Hematopoietic multipotent progenitor cell (in vitro differentiated cells): ENCODE results near the gene CCDC13. TPM values are rescaled to one million over a fixed set of nuclear protein-coding genes. Genes with fewer than 3 reads are reported as not detected.

Experiments
- DNase-seq, 3 donors: peaks; one replicate each; pipeline ENCODE4 v3.0.0-alpha.2; 2011 to 2015; ENCODE audit warnings: low read depth in 2 of 3, low spot score in 2 of 3
- total RNA-seq: library from RNA; depleted of rRNA; stranded (reverse); fragments of >200 nt; gene quantifications from one replicate; pipeline ENCODE4 v1.2.3, GENCODE V29; 2012

The CCDC13 gene
- total RNA-seq, 1 donor: 1.1 TPM

- DNase-seq: no peak
Observed at GRCh38 chr3:42799376-42799775, 26.3 kb upstream of the CCDC13 start.

GRCh38 chr3:42796332-42796885 lies 23.4 kb upstream of the CCDC13 start:
- no peak for DNase-seq

- DNase-seq: no peak
Observed at GRCh38 chr3:42795621-42796181, 22.6 kb upstream of the CCDC13 start.

- DNase-seq: no peak
Observed at GRCh38 chr3:42790714-42791229, 17.7 kb upstream of the CCDC13 start.

- DNase-seq: no peak
Observed at GRCh38 chr3:42786631-42787030, 13.6 kb upstream of the CCDC13 start.

GRCh38 chr3:42786212-42786611 lies 13.2 kb upstream of the CCDC13 start:
- no peak for DNase-seq

GRCh38 chr3:42780892-42781700 lies 8.0 kb upstream of the CCDC13 start:
- DNase-seq: peak; percentile 52 to 87 (median 69)

- DNase-seq: no peak
Observed at GRCh38 chr3:42780398-42780797, 7.3 kb upstream of the CCDC13 start.

- no peak for DNase-seq
Observed at GRCh38 chr3:42778644-42779043, 5.6 kb upstream of the CCDC13 start.

GRCh38 chr3:42773409-42773751 lies 327 bp upstream of the CCDC13 start:
- no peak for DNase-seq

GRCh38 chr3:42771271-42771670 lies 1.8 kb downstream of the CCDC13 start:
- no peak for DNase-seq

GRCh38 chr3:42769477-42770131 lies 3.4 kb downstream of the CCDC13 start:
- DNase-seq: no peak

GRCh38 chr3:42764561-42765295 lies 8.3 kb downstream of the CCDC13 start:
- DNase-seq: no peak

- DNase-seq: no peak
Observed at GRCh38 chr3:42764115-42764514, 8.9 kb downstream of the CCDC13 start.

- no peak for DNase-seq
Observed at GRCh38 chr3:42763021-42763420, 10.0 kb downstream of the CCDC13 start.

GRCh38 chr3:42762046-42762724 lies 10.9 kb downstream of the CCDC13 start:
- peak in 1 of 3 donors; percentile 58 for DNase-seq

GRCh38 chr3:42758126-42758525 lies 14.9 kb downstream of the CCDC13 start:
- DNase-seq: no peak

GRCh38 chr3:42756681-42757213 lies 16.3 kb downstream of the CCDC13 start:
- DNase-seq: no peak

GRCh38 chr3:42755681-42756578 lies 17.1 kb downstream of the CCDC13 start:
- peak in 2 of 3 donors; percentile 33 to 44 for DNase-seq
